Hepatocyte (in vitro differentiated cells): ENCODE results near the gene IDI1.

Experiments
- EZH2 ChIP-seq: fragments of 200-600 bp; sonication (generic); IDR thresholded peaks from 2 replicates; pipeline ENCODE4 v1.6.1; 2016; ENCODE audit warnings: antibody characterized with exemption, mild to moderate bottlenecking, borderline replicate concordance
- TF ChIP-seq, protein P1 (sequence below): fragments of 200-600 bp; sonication (generic); IDR thresholded peaks from 2 replicates; pipeline ENCODE4 v1.5.1; 2016; ENCODE audit warnings: antibody characterized with exemption, mild to moderate bottlenecking; ENCODE audit not compliant: poor library complexity

DNA sequence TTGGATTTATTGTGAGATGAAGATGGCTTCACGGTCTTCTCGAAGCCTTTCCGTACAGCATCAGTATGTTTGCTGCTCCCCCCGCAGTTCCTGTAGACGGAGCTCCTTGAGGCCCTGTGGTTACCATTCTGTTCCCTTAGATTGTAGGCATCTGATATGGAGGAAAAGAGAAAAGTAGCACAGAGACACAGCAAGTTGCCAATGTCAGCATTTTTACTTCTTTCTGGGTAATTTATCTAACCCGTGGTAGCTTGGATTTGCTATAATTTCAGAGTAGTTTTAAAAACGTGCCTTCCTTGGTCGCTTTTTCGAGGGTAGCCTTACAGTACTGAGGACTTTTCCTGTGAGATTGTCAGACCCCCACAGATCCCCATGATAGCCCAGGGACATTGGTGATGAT is 44.8 kb upstream of the IDI1 start:
- TF ChIP-seq, protein P1, sequence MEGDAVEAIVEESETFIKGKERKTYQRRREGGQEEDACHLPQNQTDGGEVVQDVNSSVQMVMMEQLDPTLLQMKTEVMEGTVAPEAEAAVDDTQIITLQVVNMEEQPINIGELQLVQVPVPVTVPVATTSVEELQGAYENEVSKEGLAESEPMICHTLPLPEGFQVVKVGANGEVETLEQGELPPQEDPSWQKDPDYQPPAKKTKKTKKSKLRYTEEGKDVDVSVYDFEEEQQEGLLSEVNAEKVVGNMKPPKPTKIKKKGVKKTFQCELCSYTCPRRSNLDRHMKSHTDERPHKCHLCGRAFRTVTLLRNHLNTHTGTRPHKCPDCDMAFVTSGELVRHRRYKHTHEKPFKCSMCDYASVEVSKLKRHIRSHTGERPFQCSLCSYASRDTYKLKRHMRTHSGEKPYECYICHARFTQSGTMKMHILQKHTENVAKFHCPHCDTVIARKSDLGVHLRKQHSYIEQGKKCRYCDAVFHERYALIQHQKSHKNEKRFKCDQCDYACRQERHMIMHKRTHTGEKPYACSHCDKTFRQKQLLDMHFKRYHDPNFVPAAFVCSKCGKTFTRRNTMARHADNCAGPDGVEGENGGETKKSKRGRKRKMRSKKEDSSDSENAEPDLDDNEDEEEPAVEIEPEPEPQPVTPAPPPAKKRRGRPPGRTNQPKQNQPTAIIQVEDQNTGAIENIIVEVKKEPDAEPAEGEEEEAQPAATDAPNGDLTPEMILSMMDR, result no peak
- TF ChIP-seq EZH2, result no peak
